ENCODE data around the gene E2F1.
"Not testable (repeated sequence)": the region's sequence is repeated elsewhere in the genome, so short reads cannot be mapped to it uniquely, and the experiment has no call there.

The E2F1 gene

GRCh38 chr20:33701629-33702450, 15.7 kb upstream of the E2F1 start:
- no peak for TF ChIP-seq CTCF (IDR thresholded peaks at IDR 0.05; ENCODE audit: low read depth, low read length)
- Histone ChIP-seq H3K27ac (no peak overlapping the region), H3K36me3 (no peaks in the 10 kb centered on the region), H3K9me3 (ENCODE audit: severe bottlenecking) (peaks cover 11% of the 10 kb centered on the region), H3K4me3 (ENCODE audit: low read depth, low read length) (no peak overlapping the region), H3K27me3 (ENCODE audit: insufficient read depth, low read depth, severe bottlenecking) (no peaks in the 10 kb centered on the region)
- DNase-seq: no peak

- H3K27me3 ChIP-seq (ENCODE audit: insufficient read depth, low read depth, severe bottlenecking); DNase-seq; H3K4me3 ChIP-seq (ENCODE audit: low read depth, low read length); H3K27ac ChIP-seq; H3K36me3 ChIP-seq: not testable (repeated sequence)
- H3K9me3 ChIP-seq (ENCODE audit: severe bottlenecking): peaks cover 11% of the 10 kb centered on the region
Observed at GRCh38 chr20:33700696-33701441, 14.7 kb upstream of the E2F1 start.

GRCh38 chr20:33698966-33699365, 12.8 kb upstream of the E2F1 start:
- not testable (repeated sequence) for H3K4me3 ChIP-seq (ENCODE audit: low read depth, low read length); H3K27ac ChIP-seq; H3K36me3 ChIP-seq; DNase-seq; H3K27me3 ChIP-seq (ENCODE audit: insufficient read depth, low read depth, severe bottlenecking)
- peaks cover 11% of the 10 kb centered on the region for H3K9me3 ChIP-seq (ENCODE audit: severe bottlenecking)

- DNase-seq: no peak
- Histone ChIP-seq H3K4me3 (ENCODE audit: low read depth, low read length) (no peak overlapping the region), H3K36me3 (no peaks in the 10 kb centered on the region), H3K27ac (no peak overlapping the region), H3K27me3 (ENCODE audit: insufficient read depth, low read depth, severe bottlenecking) (no peaks in the 10 kb centered on the region), H3K9me3 (ENCODE audit: severe bottlenecking) (peaks cover 11% of the 10 kb centered on the region)
- no peak for TF ChIP-seq CTCF (IDR thresholded peaks at IDR 0.05; ENCODE audit: low read depth, low read length)
Observed at GRCh38 chr20:33697129-33697528, 10.9 kb upstream of the E2F1 start.

GRCh38 chr20:33696448-33696847, 10.3 kb upstream of the E2F1 start:
- Histone ChIP-seq H3K4me3 (ENCODE audit: low read depth, low read length) (no peak overlapping the region), H3K27ac (no peak overlapping the region), H3K36me3 (no peaks in the 10 kb centered on the region), H3K9me3 (ENCODE audit: severe bottlenecking) (peaks cover 11% of the 10 kb centered on the region), H3K27me3 (ENCODE audit: insufficient read depth, low read depth, severe bottlenecking) (no peaks in the 10 kb centered on the region)
- TF ChIP-seq CTCF (IDR thresholded peaks at IDR 0.05; ENCODE audit: low read depth, low read length): no peak
- DNase-seq: no peak

GRCh38 chr20:33694639-33695012, 8.4 kb upstream of the E2F1 start:
- H3K27ac ChIP-seq: no peak overlapping the region
- H3K36me3 ChIP-seq: no peaks in the 10 kb centered on the region
- TF ChIP-seq CTCF (IDR thresholded peaks at IDR 0.05; ENCODE audit: low read depth, low read length): no peak
- H3K27me3 ChIP-seq (ENCODE audit: insufficient read depth, low read depth, severe bottlenecking): no peaks in the 10 kb centered on the region
- H3K9me3 ChIP-seq (ENCODE audit: severe bottlenecking): peaks cover 6% of the 10 kb centered on the region
- H3K4me3 ChIP-seq (ENCODE audit: low read depth, low read length): no peak overlapping the region
- no peak for DNase-seq
